ENCODE results near the gene KRT25. TPM values are rescaled to one million over a fixed set of nuclear protein-coding genes. Genes with fewer than 3 reads are reported as not detected.
"Not testable (repeated sequence)": the region's sequence is repeated elsewhere in the genome, so short reads cannot be mapped to it uniquely, and the experiment has no call there.

Gene KRT25
- total and polyA plus RNA-seq, 11 donors: not detected

GRCh38 chr17:40760105-40761016 is 5.2 kb upstream of the KRT25 start:
- no peak for DNase-seq
- WGBS, 4 donors: 15 to 21% (median 16%) methylated on average over 1 of the region's 1 CpG
- Histone ChIP-seq H3K4me1 (no peaks in the 10 kb centered on the region), H3K9me3 (peaks cover 0 to 81% (median 40%) of the 10 kb centered on the region in 12 donors), H3K4me3 (no peak overlapping the region), H3K27ac (no peak overlapping the region), H3K27me3 (peaks cover 0 to 7% (median 0%) of the 10 kb centered on the region in 9 donors), H3K36me3 (no peaks in the 10 kb centered on the region)
- no peak for ATAC-seq
- no peak for TF ChIP-seq CTCF (IDR thresholded peaks at IDR 0.05)
- TF ChIP-seq POLR2A (IDR thresholded peaks at IDR 0.05): no peak
- intact Hi-C loops (cut with DNase I): no loop called here

GRCh38 chr17:40753804-40754203 is 1.3 kb downstream of the KRT25 start:
- intact Hi-C loops (cut with DNase I): loop anchor here in 1 of 10 donors (10.0 kb wide), 1 partner anchor 59 kb away; no protein-coding TSS in a partner anchor
- H3K4me1 ChIP-seq: no peaks in the 10 kb centered on the region
- no peak overlapping the region for H3K4me3 ChIP-seq
- H3K27ac ChIP-seq: no peak overlapping the region
- WGBS, 4 donors: 86 to 90% (median 88%) methylated on average over 3 of the region's 3 CpGs
- DNase-seq (no peak), ATAC-seq (no peak)
- H3K9me3 ChIP-seq: peaks cover 0 to 21% (median 5%) of the 10 kb centered on the region in 12 donors
- peaks cover 0 to 12% (median 0%) of the 10 kb centered on the region in 9 donors for H3K27me3 ChIP-seq
- no peaks in the 10 kb centered on the region for H3K36me3 ChIP-seq
- TF ChIP-seq POLR2A (IDR thresholded peaks at IDR 0.05) (no peak), CTCF (IDR thresholded peaks at IDR 0.05) (no peak)

GRCh38 chr17:40751065-40751464 is 4.1 kb downstream of the KRT25 start:
- WGBS, 4 donors: 78 to 84% (median 81%) methylated on average over 14 of the region's 14 CpGs
- Histone ChIP-seq H3K36me3 (no peaks in the 10 kb centered on the region), H3K27ac (no peak overlapping the region), H3K4me3 (no peak overlapping the region), H3K9me3 (peaks cover 0 to 4% (median 0%) of the 10 kb centered on the region in 12 donors), H3K27me3 (peaks cover 0 to 23% (median 0%) of the 10 kb centered on the region in 9 donors), H3K4me1 (no peaks in the 10 kb centered on the region)
- no peak for DNase-seq
- TF ChIP-seq POLR2A (IDR thresholded peaks at IDR 0.05): no peak
- TF ChIP-seq CTCF (IDR thresholded peaks at IDR 0.05): no peak
- intact Hi-C loops (cut with DNase I): loop anchor here in 1 of 10 donors (10.0 kb wide), 1 partner anchor 56 kb away; no protein-coding TSS in a partner anchor
- ATAC-seq: no peak

GRCh38 chr17:40750391-40750790 is 4.7 kb downstream of the KRT25 start:
- no peak for DNase-seq
- 77 to 85% (median 79%) methylated on average over 6 of the region's 6 CpGs for WGBS, 4 donors
- intact Hi-C loops (cut with DNase I): loop anchor here in 1 of 10 donors (10.0 kb wide), 1 partner anchor 56 kb away; no protein-coding TSS in a partner anchor
- TF ChIP-seq POLR2A (IDR thresholded peaks at IDR 0.05) (no peak), CTCF (IDR thresholded peaks at IDR 0.05) (no peak)
- H3K27ac ChIP-seq: no peak overlapping the region
- H3K9me3 ChIP-seq: peaks cover 0 to 4% (median 0%) of the 10 kb centered on the region in 12 donors
- peaks cover 0 to 25% (median 3%) of the 10 kb centered on the region in 9 donors for H3K27me3 ChIP-seq
- H3K4me3 ChIP-seq: no peak overlapping the region
- H3K36me3 ChIP-seq: no peaks in the 10 kb centered on the region
- no peaks in the 10 kb centered on the region for H3K4me1 ChIP-seq
- ATAC-seq: no peak

- ATAC-seq; DNase-seq; H3K36me3 ChIP-seq; intact Hi-C loops (cut with DNase I); H3K4me3 ChIP-seq; H3K4me1 ChIP-seq; H3K27ac ChIP-seq; H3K9me3 ChIP-seq: not testable (repeated sequence)
- H3K27me3 ChIP-seq: peaks cover 0 to 31% (median 3%) of the 10 kb centered on the region in 9 donors
- 41 to 59% (median 55%) methylated on average over 1 of the region's 1 CpG for WGBS, 4 donors
Measured at GRCh38 chr17:40748666-40749065, 6.5 kb downstream of the KRT25 start.
